Left ventricle myocardium inferior (tissue), 1 donor: ENCODE measurements around the gene PTPRN2. TPM values are rescaled to one million over a fixed set of nuclear protein-coding genes. Genes with fewer than 3 reads are reported as not detected.

ENCODE experiments used
- DNase-seq: peaks from one replicate; pipeline ENCODE4 v3.0.0-alpha.2; 2020
- H3K27ac ChIP-seq: fragments of 200-600 bp; replicated peaks from 2 replicates; pipeline ENCODE4 v1.8.0; 2021
- H3K27me3 ChIP-seq: fragments of 200-600 bp; 2 replicates; pipeline ENCODE4 v1.8.0; 2021; ENCODE audit warnings: low read depth
- H3K36me3 ChIP-seq: fragments of 200-600 bp; 2 replicates; pipeline ENCODE4 v1.8.0; 2021
- H3K4me1 ChIP-seq: fragments of 200-600 bp; 2 replicates; pipeline ENCODE4 v1.8.0; 2021
- H3K4me3 ChIP-seq: fragments of 200-600 bp; 2 replicates; pipeline ENCODE4 v1.8.0; 2021; ENCODE audit warnings: mild to moderate bottlenecking, moderate library complexity
- H3K9me3 ChIP-seq: fragments of 200-600 bp; replicated peaks from 2 replicates; pipeline ENCODE4 v1.8.0; 2021
- CTCF ChIP-seq: fragments of 200-600 bp; IDR thresholded peaks from 2 replicates; pipeline ENCODE4 v1.8.0; 2021; ENCODE audit warnings: antibody characterized with exemption, mild to moderate bottlenecking, borderline replicate concordance
- intact Hi-C: fragments of 100-400 bp; cut with micrococcal nuclease; formaldehyde crosslinking; loops from one replicate; pipeline ENCODE4 v1.11.0; 2022
- total RNA-seq: library from RNA; stranded (reverse); fragmentation: NEBNext Ultra II Directional; extraction: Animal tissue kit (Norgen Biotek cat#: 25700); gene quantifications from one replicate; pipeline ENCODE4 v1.2.1, GENCODE V29; 2021
- donor health status: DM: no; HTN: yes; CAD: no; lungs with severe emphysema.

PTPRN2 gene
- total RNA-seq, 1 donor from 2014 or later = 1.3 TPM

- intact Hi-C loops = no loop called here
- no peak overlapping the region for H3K27ac ChIP-seq
- peaks cover 55% of the 10 kb centered on the region for H3K27me3 ChIP-seq
- no peak for DNase-seq
- TF ChIP-seq CTCF = no peak
- H3K36me3 ChIP-seq = no peaks in the 10 kb centered on the region
- H3K9me3 ChIP-seq = peaks cover 15% of the 10 kb centered on the region
- no peak overlapping the region for H3K4me3 ChIP-seq
- no peaks in the 10 kb centered on the region for H3K4me1 ChIP-seq
These were observed 187.9 kb downstream of the PTPRN2 start for GRCh38 chr7:158399762-158400161.

GRCh38 chr7:158398750-158399149 is 188.9 kb downstream of the PTPRN2 start:
- intact Hi-C loops = no loop called here
- DNase-seq = no peak
- Histone ChIP-seq H3K27ac (no peak overlapping the region), H3K27me3 (peaks cover 55% of the 10 kb centered on the region), H3K9me3 (peaks cover 15% of the 10 kb centered on the region), H3K4me1 (no peaks in the 10 kb centered on the region), H3K4me3 (no peak overlapping the region), H3K36me3 (no peaks in the 10 kb centered on the region)
- TF ChIP-seq CTCF = no peak

GRCh38 chr7:158397885-158398284 is 189.7 kb downstream of the PTPRN2 start:
- Histone ChIP-seq H3K36me3 (no peaks in the 10 kb centered on the region), H3K27me3 (peaks cover 54% of the 10 kb centered on the region), H3K27ac (no peak overlapping the region), H3K9me3 (peaks cover 15% of the 10 kb centered on the region), H3K4me1 (no peaks in the 10 kb centered on the region), H3K4me3 (no peak overlapping the region)
- TF ChIP-seq CTCF = no peak
- intact Hi-C loops = no loop called here
- no peak for DNase-seq

- H3K36me3 ChIP-seq = no peaks in the 10 kb centered on the region
- peaks cover 54% of the 10 kb centered on the region for H3K27me3 ChIP-seq
- no peak overlapping the region for H3K27ac ChIP-seq
- H3K4me1 ChIP-seq = no peaks in the 10 kb centered on the region
- peaks cover 15% of the 10 kb centered on the region for H3K9me3 ChIP-seq
- no peak for TF ChIP-seq CTCF
- intact Hi-C loops = no loop called here
- no peak overlapping the region for H3K4me3 ChIP-seq
- DNase-seq = no peak
These were observed 190.4 kb downstream of the PTPRN2 start for GRCh38 chr7:158396982-158397862.

- no peaks in the 10 kb centered on the region for H3K4me1 ChIP-seq
- no peak for DNase-seq
- H3K4me3 ChIP-seq = no peak overlapping the region
- H3K36me3 ChIP-seq = no peaks in the 10 kb centered on the region
- peaks cover 54% of the 10 kb centered on the region for H3K27me3 ChIP-seq
- intact Hi-C loops = no loop called here
- H3K9me3 ChIP-seq = peaks cover 15% of the 10 kb centered on the region
- TF ChIP-seq CTCF = no peak
- H3K27ac ChIP-seq = no peak overlapping the region
These were observed 191.2 kb downstream of the PTPRN2 start for GRCh38 chr7:158396301-158396905.
